ENCODE results near the gene PALB2. TPM values are rescaled to one million over a fixed set of nuclear protein-coding genes. Genes with fewer than 3 reads are reported as not detected.

Gene PALB2
- total and polyA plus RNA-seq, 9 of the 15 experiments (the other 6 are each of a cell fraction or from before 2014, with no cell fraction given), result 7.0 to 25.8 (median 15.2) TPM

DNA sequence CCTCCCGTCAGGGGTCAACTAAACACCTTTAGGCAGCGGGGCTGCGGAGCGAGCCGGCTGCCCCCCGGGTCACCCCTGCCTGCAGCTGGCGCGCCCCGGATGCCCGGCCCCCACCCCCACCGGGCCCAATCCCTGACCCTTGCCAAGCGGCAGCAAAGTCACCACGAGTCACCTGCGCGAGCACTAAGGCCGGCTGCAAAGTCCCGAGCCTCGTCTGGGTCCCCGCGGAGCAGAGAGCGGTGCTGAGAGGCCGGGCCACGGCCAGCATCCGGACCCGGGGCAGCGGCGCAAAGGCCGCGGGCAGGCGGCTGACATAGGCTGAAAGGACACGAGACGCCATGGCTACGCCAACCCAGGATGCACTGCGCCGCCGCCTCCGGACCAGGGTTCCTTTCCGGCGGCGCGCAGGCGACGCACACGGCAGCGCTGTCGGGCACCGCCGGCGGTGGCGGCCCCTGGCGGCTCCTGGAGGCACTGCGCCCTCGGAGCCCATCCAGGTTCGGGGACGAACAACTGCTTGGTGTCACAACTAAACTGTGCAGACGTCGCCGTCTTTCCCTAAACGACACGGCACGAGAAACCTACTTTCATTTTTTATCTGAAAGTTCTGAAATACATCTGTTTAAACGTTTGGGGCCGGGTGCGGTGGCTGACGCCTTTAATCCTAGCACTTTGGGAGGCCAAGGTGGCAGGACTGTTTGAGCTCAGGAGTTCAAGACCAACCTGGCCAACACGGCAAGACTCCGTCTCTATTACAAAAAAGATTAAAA, 45.0 kb downstream of the PALB2 start, which contains the start of gene NDUFAB1 (continued):
- TF ChIP-seq, protein P1, sequence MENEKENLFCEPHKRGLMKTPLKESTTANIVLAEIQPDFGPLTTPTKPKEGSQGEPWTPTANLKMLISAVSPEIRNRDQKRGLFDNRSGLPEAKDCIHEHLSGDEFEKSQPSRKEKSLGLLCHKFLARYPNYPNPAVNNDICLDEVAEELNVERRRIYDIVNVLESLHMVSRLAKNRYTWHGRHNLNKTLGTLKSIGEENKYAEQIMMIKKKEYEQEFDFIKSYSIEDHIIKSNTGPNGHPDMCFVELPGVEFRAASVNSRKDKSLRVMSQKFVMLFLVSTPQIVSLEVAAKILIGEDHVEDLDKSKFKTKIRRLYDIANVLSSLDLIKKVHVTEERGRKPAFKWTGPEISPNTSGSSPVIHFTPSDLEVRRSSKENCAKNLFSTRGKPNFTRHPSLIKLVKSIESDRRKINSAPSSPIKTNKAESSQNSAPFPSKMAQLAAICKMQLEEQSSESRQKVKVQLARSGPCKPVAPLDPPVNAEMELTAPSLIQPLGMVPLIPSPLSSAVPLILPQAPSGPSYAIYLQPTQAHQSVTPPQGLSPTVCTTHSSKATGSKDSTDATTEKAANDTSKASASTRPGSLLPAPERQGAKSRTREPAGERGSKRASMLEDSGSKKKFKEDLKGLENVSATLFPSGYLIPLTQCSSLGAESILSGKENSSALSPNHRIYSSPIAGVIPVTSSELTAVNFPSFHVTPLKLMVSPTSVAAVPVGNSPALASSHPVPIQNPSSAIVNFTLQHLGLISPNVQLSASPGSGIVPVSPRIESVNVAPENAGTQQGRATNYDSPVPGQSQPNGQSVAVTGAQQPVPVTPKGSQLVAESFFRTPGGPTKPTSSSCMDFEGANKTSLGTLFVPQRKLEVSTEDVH (IDR thresholded peaks at IDR 0.05; ENCODE audit: low read depth, partially characterized antibody), result no peak
- TF ChIP-seq GABPA (tag; conservative IDR thresholded peaks at IDR 0.05; ENCODE audit: low read depth), result peak; percentile 88
- TF ChIP-seq, protein P2, sequence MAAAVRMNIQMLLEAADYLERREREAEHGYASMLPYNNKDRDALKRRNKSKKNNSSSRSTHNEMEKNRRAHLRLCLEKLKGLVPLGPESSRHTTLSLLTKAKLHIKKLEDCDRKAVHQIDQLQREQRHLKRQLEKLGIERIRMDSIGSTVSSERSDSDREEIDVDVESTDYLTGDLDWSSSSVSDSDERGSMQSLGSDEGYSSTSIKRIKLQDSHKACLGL (CRISPR knock-in tag; IDR thresholded peaks at IDR 0.05; ENCODE audit: borderline replicate concordance, poor library complexity, severe bottlenecking), result no peak
- TF ChIP-seq BRCA1 (IDR thresholded peaks at IDR 0.05), result no peak
- TF ChIP-seq BRCA1 (CRISPR knock-in tag; IDR thresholded peaks at IDR 0.05), result no peak
- TF ChIP-seq, protein P3, sequence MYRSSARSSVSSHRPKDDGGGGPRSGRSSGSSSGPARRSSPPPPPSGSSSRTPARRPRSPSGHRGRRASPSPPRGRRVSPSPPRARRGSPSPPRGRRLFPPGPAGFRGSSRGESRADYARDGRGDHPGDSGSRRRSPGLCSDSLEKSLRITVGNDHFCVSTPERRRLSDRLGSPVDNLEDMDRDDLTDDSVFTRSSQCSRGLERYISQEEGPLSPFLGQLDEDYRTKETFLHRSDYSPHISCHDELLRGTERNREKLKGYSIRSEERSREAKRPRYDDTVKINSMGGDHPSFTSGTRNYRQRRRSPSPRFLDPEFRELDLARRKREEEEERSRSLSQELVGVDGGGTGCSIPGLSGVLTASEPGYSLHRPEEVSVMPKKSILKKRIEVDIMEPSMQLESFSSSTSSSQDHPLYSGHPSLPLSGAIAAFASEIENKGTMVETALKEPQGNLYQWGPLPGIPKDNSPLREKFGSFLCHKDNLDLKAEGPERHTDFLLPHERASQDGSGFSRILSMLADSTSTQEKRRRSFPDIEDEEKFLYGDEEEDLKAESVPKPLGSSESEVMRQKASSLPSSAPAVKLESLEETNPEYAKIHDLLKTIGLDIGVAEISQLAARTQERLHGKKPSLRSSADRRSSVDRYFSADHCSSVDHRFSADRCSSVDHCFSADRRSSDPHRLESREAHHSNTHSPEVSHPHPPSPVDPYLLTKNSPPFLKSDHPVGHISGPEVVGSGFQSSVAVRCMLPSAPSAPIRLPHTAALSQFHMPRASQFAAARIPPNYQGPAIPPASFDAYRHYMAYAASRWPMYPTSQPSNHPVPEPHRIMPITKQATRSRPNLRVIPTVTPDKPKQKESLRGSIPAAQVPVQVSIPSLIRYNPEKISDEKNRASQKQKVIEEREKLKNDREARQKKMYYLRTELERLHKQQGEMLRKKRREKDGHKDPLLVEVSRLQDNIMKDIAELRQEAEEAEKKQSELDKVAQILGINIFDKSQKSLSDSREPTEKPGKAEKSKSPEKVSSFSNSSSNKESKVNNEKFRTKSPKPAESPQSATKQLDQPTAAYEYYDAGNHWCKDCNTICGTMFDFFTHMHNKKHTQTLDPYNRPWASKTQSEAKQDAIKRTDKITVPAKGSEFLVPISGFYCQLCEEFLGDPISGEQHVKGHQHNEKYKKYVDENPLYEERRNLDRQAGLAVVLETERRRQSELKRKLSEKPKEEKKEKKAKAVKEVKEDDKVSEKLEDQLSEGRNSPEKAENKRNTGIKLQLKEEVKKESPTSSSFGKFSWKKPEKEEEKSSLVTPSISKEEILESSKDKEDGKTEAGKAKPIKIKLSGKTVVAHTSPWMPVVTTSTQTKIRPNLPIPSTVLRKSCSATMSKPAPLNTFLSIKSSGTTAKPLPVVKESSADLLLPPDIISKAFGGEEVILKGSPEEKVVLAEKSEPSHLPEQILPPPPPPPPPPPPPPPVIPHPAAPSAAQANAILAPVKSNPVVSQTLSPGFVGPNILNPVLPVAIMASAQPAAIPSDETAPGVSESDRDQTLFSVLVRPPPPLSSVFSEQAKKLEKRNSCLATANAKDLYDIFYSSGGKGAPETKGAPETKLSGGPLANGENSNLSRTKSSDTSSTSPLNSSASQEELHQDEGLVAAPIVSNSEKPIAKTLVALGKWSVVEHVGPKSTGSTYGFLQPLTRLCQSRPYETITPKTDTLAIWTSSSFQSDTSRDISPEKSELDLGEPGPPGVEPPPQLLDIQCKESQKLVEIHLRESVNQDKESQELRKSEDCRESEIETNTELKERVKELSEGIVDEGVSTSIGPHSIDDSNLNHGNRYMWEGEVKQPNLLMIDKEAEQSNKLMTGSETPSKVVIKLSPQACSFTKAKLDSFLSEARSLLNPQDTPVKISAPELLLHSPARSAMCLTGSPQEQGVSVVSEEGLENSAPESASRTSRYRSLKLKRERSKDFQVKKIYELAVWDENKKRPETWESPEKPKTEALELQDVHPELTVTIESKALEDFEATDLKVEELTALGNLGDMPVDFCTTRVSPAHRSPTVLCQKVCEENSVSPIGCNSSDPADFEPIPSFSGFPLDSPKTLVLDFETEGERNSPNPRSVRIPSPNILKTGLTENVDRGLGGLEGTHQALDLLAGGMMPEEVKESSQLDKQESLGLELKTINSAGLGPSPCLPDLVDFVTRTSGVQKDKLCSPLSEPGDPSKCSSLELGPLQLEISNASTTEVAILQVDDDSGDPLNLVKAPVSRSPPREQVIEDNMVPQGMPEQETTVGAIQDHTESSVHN (IDR thresholded peaks at IDR 0.05; ENCODE audit: borderline replicate concordance in 1 of 2, low read depth in 1 of 2), result no peak
- TF ChIP-seq ZNF584 (CRISPR knock-in tag; IDR thresholded peaks at IDR 0.05; ENCODE audit: low read depth), result no peak
- TF ChIP-seq SRSF3 (IDR thresholded peaks at IDR 0.05; ENCODE audit: insufficient read depth, low read length), result no peak
- no peak for TF ChIP-seq ZBTB8A (IDR thresholded peaks at IDR 0.05; ENCODE audit: partially characterized antibody)
- TF ChIP-seq KHSRP (IDR thresholded peaks at IDR 0.05), result no peak
- no peak for TF ChIP-seq NELFE (IDR thresholded peaks at IDR 0.05; ENCODE audit: insufficient read depth, insufficient read length)
- TF ChIP-seq, protein P4, sequence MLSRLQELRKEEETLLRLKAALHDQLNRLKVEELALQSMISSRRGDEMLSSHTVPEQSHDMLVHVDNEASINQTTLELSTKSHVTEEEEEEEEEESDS (CRISPR knock-in tag; IDR thresholded peaks at IDR 0.05), result no peak
- no peak for TF ChIP-seq MTF1 (CRISPR knock-in tag; IDR thresholded peaks at IDR 0.05; ENCODE audit: borderline replicate concordance)

Data from K562 (cell line).